Neural progenitor cell (in vitro differentiated cells): ENCODE data around the gene PLD5.

ENCODE experiments used
- EZH2 ChIP-seq: fragments of 200-600 bp; sonication (generic); IDR thresholded peaks from 2 replicates; pipeline ENCODE4 v1.6.1; 2017; ENCODE audit warnings: antibody characterized with exemption, mild to moderate bottlenecking, moderate library complexity
- TF ChIP-seq, protein P1 (sequence below): fragments of 200-600 bp; sonication (generic); IDR thresholded peaks from 2 replicates; pipeline ENCODE4 v1.5.1; 2017; ENCODE audit warnings: antibody characterized with exemption, mild to moderate bottlenecking

DNA sequence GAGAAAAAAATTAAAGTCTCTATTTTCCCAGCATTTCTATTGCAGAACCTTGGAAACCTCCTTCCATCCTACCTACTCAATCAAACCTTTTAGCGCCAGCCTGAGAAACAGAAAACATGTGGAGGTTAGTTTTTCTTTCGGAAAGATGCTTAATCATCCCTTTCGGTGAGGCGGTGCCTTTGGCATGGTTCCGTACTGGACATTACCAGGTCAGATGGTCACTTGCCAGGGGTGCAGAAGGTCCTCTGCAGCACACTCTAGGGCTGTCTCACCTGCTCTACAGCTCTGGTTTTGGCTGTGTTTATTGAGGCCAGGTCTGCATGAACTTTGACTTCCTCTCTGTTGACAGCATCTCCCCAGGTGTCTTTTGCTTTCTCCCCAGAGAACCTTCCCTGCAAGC is 121.5 kb downstream of the PLD5 start:
- TF ChIP-seq, protein P1, sequence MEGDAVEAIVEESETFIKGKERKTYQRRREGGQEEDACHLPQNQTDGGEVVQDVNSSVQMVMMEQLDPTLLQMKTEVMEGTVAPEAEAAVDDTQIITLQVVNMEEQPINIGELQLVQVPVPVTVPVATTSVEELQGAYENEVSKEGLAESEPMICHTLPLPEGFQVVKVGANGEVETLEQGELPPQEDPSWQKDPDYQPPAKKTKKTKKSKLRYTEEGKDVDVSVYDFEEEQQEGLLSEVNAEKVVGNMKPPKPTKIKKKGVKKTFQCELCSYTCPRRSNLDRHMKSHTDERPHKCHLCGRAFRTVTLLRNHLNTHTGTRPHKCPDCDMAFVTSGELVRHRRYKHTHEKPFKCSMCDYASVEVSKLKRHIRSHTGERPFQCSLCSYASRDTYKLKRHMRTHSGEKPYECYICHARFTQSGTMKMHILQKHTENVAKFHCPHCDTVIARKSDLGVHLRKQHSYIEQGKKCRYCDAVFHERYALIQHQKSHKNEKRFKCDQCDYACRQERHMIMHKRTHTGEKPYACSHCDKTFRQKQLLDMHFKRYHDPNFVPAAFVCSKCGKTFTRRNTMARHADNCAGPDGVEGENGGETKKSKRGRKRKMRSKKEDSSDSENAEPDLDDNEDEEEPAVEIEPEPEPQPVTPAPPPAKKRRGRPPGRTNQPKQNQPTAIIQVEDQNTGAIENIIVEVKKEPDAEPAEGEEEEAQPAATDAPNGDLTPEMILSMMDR, result no peak
- TF ChIP-seq EZH2, result no peak
